HuH-7 (cell line): ENCODE data around the gene DCTN2.

Experiments used
- DNase-seq: peaks from one replicate; pipeline ENCODE4 v3.0.0; 2011; ENCODE audit warnings: low spot score

The DCTN2 gene

GRCh38 chr12:57549909-57550640 lies 3.1 kb upstream of the DCTN2 start, which contains the start of gene KIF5A:
TSS of gene KIF5A (plus strand) at chr12:57550044. CDS start at chr12:57550272, 228 bp downstream.
- peak; percentile 60 for DNase-seq

GRCh38 chr12:57549203-57549908 lies 2.4 kb upstream of the DCTN2 start:
- no peak for DNase-seq

GRCh38 chr12:57548488-57548887 lies 1.5 kb upstream of the DCTN2 start:
- no peak for DNase-seq

GRCh38 chr12:57548013-57548315 lies 972 bp upstream of the DCTN2 start:
- no peak for DNase-seq

GRCh38 chr12:57547288-57548012 lies 458 bp upstream of the DCTN2 start:
- no peak for DNase-seq

- no peak for DNase-seq
These were observed 1.1 kb downstream of the DCTN2 start for GRCh38 chr12:57545809-57546437.

GRCh38 chr12:57543581-57543980 lies 3.4 kb downstream of the DCTN2 start:
- DNase-seq: no peak

GRCh38 chr12:57541717-57542116 lies 5.3 kb downstream of the DCTN2 start:
- DNase-seq: no peak

- no peak for DNase-seq
These were observed 6.0 kb downstream of the DCTN2 start for GRCh38 chr12:57541001-57541400.

- no peak for DNase-seq
These were observed 7.7 kb downstream of the DCTN2 start for GRCh38 chr12:57539134-57539768.

- DNase-seq: no peak
These were observed 10.4 kb downstream of the DCTN2 start for GRCh38 chr12:57536597-57536942.

GRCh38 chr12:57535764-57536596 lies 11.0 kb downstream of the DCTN2 start:
- no peak for DNase-seq

- DNase-seq: no peak
These were observed 11.9 kb downstream of the DCTN2 start for GRCh38 chr12:57534991-57535543.

GRCh38 chr12:57534250-57534649 lies 12.7 kb downstream of the DCTN2 start:
- DNase-seq: no peak

GRCh38 chr12:57533108-57533507 lies 13.9 kb downstream of the DCTN2 start:
- no peak for DNase-seq

- DNase-seq: no peak
These were observed 15.2 kb downstream of the DCTN2 start for GRCh38 chr12:57531836-57532235.

- DNase-seq: no peak
These were observed 16.4 kb downstream of the DCTN2 start for GRCh38 chr12:57530396-57531142.

- DNase-seq: no peak
These were observed 17.2 kb downstream of the DCTN2 start for GRCh38 chr12:57529831-57530230.

- no peak for DNase-seq
These were observed 18.0 kb downstream of the DCTN2 start for GRCh38 chr12:57528831-57529555.

- no peak for DNase-seq
These were observed 18.8 kb downstream of the DCTN2 start for GRCh38 chr12:57528176-57528575.
